ENCODE results near the gene PITX2. TPM values are rescaled to one million over a fixed set of nuclear protein-coding genes. Genes with fewer than 3 reads are reported as not detected.

Gene PITX2
- total RNA-seq (2022; extraction: Qiagen RNA extraction; ENCODE audit: low read depth), result 1.0 to 1.6 TPM (median 1.3 TPM) in 5 replicates

DNA sequence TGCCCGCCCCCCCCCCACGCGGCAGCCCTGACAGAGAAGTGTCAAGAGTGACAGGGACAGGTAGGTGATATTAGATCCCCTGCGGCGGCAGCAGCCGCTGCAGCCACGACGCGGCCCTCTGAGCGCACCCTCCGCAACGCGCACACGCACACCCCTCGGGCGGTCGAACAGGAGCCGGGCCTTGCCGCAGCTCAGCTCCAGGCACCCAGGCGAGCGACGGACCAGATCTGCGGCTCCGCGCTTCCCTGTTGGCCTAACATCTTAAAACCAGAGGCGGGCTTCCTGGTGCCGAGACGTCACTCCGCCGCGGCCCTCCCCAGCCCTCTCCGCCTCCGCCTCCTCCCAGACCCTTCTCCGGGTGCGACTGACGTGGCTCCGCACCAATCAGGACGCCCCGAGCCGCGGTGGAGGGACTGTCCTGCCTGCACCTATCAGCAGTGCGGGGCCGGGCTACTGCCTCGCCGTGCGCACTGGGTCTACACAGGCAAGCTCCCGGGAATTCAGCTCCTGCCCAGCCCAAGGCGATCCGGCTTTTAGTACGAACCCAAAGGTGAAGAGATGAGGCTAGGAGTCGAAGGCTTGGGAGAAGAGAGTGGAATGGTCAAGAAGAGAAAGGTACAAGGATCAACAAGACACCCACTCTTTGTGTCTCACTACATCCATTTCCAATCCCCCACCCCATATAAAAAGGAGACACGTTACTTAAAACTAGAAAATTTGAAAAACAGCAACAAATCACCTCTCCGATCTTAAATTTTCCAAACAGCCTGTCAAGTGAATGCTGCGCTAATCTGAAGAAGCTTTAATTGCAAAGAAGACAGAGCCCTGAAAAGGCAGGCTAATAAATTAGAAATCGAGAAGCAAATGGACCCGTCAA, at the start of gene PITX2:
Gene PITX2 (minus strand): TSS at position 237 of the 877 bp plus-strand sequence. CDS start 617 bp downstream, outside the sequence.

Other genes starting within 250 kb of the PITX2 start
- 0.02 to 0.27 TPM (median 0.02 TPM) in 4 of 5 replicates, not detected in the other for gene ENPEP, start 146.9 kb downstream of the PITX2 start, total RNA-seq (2022; extraction: Qiagen RNA extraction; ENCODE audit: low read depth)